Testis (tissue), 2 donors: ENCODE data around the gene PTPRA.

Experiments
- CTCF ChIP-seq, 3 experiments: fragments of 450-650 bp in 2 of 3; fragments of 200-600 bp in 1 of 3; sonication (generic) in 1 of 3; IDR thresholded peaks; one replicate each; pipeline ENCODE4 v1.5.1; 2016 to 2019; ENCODE audit warnings: antibody characterized with exemption in 3 of 3, mild to moderate bottlenecking in 2 of 3, moderate library complexity in 1 of 3
- POLR2A ChIP-seq: fragments of 450-650 bp; IDR thresholded peaks from one replicate; pipeline ENCODE4 v1.6.1; 2017; ENCODE audit warnings: antibody characterized with exemption, mild to moderate bottlenecking, moderate library complexity

GRCh38 chr20:2920473-2920872 is 47.2 kb downstream of the PTPRA start:
- TF ChIP-seq CTCF (IDR thresholded peaks at IDR 0.05) (no peak), POLR2A (no peak)
